GM12801 (cell line): ENCODE results near the gene GALC.

ENCODE experiments used
- TF ChIP-seq, protein P1 (sequence below): IDR thresholded peaks from one replicate; pipeline ENCODE4 v1.5.1; 2011; ENCODE audit warnings: control low read depth; ENCODE audit not compliant: insufficient read length; ENCODE audit errors: extremely low read depth

The GALC gene

DNA sequence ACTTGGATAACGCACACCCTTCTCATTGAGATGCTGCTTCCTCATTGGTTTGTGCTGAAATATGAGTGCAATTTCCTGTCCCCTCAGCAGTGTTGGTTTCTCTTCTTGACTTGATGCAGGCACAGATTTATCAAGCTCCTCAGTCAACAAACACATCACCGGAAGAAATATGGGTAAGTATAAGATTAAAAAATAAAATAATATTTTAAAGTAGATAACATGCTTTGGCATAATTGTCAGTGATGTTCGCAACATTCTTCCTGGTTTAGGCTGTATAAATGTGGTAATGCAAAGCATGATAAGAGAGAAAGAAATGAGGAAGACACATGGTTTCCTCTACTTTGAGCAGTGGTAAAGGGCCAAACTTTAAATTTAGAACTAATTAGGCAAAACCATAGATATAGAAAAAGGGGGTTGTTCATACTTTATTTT lies 12.1 kb upstream of the GALC start, which contains the start of gene GPR65:
GPR65 (plus strand) TSS at position 86 of the 432 bp plus-strand sequence. CDS start 5,713 bp downstream, outside the sequence.
- TF ChIP-seq, protein P1, sequence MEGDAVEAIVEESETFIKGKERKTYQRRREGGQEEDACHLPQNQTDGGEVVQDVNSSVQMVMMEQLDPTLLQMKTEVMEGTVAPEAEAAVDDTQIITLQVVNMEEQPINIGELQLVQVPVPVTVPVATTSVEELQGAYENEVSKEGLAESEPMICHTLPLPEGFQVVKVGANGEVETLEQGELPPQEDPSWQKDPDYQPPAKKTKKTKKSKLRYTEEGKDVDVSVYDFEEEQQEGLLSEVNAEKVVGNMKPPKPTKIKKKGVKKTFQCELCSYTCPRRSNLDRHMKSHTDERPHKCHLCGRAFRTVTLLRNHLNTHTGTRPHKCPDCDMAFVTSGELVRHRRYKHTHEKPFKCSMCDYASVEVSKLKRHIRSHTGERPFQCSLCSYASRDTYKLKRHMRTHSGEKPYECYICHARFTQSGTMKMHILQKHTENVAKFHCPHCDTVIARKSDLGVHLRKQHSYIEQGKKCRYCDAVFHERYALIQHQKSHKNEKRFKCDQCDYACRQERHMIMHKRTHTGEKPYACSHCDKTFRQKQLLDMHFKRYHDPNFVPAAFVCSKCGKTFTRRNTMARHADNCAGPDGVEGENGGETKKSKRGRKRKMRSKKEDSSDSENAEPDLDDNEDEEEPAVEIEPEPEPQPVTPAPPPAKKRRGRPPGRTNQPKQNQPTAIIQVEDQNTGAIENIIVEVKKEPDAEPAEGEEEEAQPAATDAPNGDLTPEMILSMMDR: no peak

DNA sequence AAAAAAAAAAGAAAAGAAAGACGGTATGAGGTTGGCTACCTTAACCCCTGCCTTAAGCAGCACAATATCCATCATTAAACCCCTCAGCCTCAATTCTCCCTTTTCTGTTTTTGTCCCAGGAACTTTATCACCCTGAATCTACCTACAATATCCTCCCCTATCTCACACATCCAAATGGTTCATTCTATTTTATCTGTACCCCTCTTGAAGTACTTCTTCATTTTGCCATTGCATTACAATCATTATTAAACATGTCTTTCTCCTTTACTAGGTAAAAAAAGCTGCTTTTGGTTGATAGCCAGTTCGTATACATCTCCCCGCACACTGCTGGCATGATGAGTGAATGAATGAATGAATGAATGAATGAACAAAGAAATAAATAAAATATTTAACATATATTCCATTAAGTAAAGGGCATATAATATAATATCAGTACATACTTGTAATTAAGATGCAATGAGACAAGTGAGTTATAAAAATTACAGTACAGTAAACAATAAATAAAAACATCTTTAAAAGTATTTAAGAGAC lies 11.6 kb upstream of the GALC start:
- TF ChIP-seq, protein P1: no peak

DNA sequence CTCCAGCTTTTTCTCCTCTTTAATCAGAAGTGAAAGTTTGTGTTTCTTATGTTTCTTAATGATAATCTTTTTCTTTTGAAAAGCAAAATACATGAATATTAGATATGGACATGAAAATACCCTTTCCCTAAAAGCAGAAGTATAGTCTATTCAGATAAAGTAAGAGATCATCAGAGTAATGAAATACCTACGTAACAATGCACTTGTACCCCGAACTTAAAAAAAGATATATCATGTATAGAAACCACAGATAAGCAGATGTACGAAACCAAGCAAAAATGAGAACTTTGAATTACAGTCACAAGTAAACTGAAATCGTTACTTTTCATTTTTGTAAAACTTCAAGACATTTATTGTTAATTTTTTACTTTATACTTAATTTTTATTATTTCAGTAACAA lies 10.4 kb upstream of the GALC start:
- TF ChIP-seq, protein P1: no peak

DNA sequence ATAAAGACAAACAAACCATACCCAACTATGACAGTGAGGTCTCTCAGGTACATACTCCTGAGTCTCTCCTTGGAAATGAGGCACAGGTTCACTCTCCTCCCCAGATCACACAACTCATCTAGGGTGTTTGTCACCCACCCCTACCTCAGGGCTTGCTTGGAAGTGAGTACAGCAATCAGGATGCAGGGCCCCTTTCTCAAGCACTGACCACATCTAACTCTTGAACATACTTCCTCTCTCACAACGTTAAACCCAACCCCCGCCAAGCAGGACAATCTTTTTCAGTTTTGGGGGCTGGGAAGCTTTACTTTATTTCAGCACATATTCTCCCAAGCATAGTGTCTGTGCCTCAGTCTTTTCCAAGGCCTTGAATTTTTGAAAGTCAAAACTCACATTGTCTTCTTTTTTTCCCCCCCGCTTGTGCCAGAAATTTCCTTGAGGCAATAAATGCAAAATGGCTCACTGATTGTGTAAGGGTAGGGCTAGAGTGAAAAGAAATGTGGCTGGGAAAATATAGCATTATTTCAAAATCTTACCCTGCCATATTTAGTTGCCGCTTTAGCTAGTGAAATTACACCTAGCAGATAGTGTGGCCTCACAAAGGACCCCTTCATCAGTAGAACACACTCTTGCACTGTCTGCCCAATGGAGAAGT lies 9.6 kb upstream of the GALC start:
- TF ChIP-seq, protein P1: no peak

DNA sequence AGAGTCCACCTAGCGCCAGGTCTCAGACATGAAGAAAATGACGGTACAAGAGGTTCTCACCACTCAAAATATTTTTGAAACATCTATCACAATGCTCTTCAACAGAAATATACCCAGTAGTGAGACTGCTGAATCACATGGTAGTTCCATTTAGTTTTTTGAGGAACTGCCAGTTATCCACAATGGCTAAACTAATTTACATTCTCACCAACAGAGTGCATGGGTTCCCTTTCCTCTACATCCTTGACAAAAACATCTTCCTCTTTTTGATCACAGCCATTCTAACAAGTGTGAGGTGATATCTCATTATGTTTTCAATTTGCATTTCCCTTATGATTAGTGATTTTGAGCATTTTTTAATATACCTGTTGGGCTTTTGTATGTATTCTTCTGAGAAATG lies 6.3 kb upstream of the GALC start:
- TF ChIP-seq, protein P1: no peak

DNA sequence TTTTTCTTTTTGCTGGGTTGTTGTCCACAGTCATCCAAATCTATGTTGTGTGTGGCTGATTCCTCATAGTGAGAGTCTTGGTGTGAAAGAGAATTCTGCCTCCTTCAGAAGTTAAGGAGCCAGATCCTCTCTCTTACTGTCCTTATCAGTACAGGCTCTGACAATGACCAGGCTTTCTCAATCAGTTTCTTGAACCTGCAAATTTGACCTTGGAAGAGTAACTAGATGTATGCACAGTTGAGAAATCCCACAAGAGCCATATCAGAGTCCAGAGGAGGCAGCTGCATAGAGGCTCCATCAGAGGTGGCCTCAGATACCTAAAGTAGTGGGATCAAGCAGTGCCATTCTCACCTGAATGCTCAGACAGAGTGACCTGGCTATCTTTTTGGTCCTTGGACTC lies 5.5 kb upstream of the GALC start:
- TF ChIP-seq, protein P1: no peak

DNA sequence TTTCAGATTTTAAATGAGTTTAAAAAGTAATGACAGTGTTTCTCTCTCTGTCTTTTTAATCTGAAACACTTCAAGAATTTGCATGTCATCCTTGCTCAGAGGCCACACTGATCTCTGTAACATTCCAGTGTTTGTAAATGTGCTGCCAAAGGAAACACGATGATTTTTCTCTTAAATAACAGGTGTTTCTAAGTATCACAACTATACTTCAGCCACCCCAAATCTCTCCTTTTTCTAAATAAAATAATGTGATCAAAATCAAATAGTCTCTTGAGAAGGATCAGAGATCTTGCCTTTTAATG lies 3.3 kb upstream of the GALC start:
- TF ChIP-seq, protein P1: no peak
